CD4-positive, alpha-beta T cell treated with Interferon gamma for 1 hour (primary cell): ENCODE results near the gene KCTD17.

Source experiments
- DNase-seq: peaks from one replicate; pipeline ENCODE4 v3.0.0-alpha.2; 2020

The KCTD17 gene

GRCh38 chr22:37043828-37044538, 7.6 kb upstream of the KCTD17 start:
- peak; percentile 36 for DNase-seq

DNA sequence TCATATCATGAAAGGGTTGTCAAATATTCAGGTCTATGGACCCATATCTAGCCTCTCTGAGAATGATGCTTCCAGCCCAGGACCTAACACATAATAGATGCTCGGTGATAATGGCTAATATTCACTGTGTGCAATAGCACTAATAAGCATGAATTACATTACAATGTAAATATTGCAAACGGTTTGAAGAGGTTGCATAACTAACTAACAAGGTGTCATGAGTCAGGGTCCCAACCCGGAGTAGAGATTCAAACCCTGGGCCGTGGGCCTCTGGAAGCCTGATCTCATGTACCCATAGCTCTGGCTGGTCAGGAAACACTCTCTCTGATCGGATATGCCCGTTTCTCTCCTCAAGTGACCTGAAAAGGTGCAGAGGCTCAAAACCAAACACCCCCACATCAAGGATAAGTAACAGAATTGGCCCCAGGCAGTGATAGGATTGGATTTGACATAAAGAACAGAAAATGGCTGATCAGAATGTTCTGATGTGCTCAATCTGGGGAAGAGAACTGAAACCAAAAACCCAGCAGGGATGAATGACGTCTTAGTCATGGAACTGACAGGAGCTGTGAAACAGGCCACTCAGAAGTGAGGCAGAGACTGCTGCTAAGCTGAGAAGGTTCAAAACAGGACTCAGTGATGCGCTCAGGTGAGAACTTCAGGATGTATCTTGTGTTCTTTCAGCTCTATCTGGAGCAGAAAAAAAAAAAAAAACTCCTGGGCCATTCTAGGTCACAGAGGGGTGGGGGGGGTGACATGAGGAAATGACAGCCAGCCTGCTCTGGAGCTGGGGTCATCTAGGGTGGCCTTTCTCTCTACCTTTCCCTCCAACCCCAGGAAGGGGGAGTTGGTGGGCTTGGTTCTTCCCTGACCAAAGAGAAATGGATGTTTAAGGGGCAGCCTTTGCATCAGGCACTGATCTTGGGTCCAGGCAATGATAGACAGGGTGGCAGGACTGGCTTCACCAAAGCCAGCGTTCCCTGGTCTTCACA, 6.6 kb upstream of the KCTD17 start:
- DNase-seq, result no peak

DNA sequence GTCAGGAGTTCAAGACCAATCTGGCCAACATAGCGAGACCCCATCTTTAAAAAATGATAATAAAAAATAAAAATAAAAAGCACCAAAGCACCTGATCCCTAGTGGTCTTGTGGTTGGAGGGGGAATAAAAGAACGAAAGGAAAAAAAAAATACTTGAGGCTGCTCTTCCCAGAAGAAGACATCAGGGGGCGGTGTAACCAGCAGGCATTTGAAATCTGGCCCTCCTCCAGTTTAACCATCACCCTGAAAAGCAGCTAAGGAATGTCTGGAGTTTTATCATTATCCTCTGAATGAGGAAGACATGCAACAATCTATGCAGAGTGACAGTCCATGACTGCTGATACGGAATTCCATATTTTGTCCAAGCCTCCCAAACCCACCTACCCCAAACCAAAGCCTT, 5.6 kb upstream of the KCTD17 start:
- no peak for DNase-seq

- no peak for DNase-seq
These were observed 5.0 kb upstream of the KCTD17 start for GRCh38 chr22:37046589-37046988.

- no peak for DNase-seq
These were observed 4.5 kb upstream of the KCTD17 start for GRCh38 chr22:37047006-37047405.

DNA sequence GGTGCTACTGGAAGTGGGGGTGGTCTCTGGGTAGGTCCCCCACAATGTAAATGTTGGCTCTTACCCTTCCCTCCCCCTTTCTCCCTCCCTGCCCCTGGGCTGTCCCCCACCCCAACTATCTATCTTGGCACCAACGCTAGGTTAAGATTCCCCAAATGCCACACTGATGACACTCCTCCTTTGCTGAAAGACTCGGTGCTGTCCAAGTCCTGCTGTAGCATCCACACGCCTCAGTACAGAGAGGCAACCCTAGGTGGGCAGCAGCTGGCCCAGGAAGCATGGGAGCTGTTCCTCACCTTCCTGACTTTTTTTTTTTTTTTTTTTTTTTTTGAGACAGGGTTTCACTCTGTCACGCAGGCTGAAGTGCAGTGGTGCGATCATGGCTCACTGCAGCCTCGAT, 3.4 kb upstream of the KCTD17 start:
- DNase-seq, result no peak

DNA sequence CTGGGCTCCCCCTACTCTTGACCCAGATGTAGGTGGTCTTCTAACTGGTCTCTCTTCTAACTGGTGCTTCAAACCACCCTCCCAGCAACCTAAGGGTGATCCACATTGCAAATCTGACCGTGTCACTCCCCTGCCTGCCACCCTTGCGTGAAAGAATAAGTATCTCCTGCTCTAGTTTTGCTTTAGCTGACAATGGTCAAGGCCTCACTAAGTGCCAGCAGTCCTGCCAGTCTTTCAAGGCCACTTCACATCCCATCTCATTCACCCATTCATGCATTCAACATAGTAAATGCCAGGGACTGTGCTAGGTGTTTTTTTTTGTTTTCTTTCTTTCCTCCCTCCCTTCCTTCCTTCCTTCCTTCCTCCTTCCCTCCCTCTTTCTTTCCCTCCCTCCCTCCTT, 2.3 kb upstream of the KCTD17 start:
- DNase-seq, result no peak

DNA sequence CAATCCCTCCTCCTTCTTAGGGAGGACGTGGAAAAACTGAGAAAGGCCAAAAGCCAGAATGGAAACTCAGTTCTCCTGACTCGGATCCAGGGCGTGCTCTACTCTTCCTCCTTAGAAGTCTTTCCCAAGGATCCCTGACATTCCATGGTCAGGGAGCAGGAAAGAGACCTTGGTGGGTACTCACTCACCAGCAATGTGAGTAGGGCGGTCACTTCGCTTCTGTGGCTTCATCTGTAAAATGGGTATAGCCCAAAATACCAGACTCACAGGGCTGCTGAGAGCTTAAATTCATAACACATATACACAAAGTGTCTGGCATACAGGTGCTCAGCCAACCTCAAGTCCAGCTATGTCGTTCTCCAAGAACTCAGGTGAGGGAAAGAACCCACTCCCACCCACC, 629 bp upstream of the KCTD17 start:
- no peak for DNase-seq

GRCh38 chr22:37052386-37053309, 1.1 kb downstream of the KCTD17 start:
- no peak for DNase-seq

DNA sequence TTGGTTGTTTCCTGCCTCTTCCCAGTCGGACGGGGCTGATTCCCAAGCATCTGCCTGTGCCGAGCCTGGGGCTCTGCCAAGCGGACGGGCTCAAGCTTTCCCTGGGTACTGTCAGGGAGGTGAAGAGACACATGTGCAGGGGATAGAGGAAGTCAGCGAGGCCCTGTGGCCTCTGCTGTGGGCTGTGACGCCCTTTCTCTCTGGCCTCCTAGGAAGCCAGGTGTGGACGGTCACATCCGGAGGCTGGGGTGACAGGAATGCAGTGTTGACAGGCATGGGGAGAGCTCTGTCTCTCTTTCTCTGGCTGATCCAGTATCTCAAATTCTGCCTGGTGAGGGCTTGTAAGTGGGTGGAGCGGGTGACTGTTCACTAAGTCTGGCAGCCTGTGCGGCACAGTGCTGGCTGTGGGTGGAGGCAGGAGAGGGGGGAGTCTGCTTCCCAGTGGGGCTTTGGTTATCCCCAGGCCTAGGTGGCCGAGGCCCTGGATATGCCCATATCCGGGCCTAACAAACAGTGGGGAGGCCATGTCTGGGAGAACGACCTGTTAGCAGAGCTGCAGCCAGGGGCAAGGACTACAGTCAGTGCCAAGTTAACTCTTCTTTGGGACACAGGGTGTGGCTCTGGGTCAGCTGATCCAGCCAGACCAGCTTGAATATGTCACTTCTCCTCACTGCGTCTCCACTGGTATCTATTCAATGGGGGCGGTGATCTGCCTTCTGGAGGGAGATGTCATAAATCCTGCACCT, 1.9 kb downstream of the KCTD17 start:
- no peak for DNase-seq

DNA sequence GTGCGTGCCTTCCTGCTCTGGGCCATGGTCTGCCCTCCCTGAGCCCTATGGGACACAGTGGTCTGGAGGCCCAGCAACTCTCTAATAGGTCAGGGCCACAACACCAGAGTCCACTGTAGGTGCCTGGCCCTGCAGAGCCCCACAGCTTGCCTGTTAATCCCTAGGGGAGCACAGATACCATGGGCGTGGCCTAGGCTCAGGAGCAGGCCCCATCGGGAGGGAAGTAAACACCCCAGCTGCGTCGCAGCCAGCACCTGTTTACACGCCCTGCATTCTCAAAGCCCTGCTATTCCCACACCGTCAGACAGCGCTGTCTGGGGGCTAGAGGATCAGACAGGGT, 2.5 kb downstream of the KCTD17 start:
- DNase-seq, result no peak

DNA sequence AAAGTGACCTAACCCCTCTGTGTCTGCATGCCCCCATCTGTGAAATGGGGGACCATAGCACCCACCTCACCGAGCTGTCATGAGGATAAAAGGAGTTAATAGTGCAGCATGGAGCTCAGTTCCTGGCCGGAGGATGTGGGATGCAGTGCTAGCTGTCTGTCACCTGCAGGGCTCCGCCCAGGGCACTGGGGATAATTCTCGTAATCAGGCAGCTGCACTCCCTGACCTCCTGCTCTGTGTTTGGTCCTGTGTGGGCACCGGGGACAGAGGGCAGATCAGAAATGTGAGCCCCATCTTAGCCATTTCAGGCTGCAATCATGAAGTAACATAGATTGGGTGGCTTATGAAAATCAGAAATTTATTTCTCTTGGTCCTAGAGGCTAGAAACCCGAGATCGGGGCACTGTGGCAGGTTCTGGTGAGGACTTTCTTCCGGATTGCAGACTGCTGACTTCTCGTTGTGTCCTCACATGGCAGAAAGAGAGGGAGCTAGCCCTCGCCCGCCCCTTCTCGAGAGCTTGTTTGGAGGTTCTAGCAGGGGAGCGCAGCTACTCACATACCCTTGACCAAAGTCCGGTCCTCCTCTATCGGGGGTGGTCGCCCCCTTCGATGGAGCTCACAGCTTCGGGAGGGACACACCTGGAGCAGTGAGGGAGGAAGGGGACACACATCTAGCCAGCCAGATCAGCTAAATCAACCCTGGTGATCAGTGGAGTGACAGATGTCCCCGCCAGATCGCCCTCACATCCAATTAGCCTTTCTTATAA, 3.2 kb downstream of the KCTD17 start:
- no peak for DNase-seq

DNA sequence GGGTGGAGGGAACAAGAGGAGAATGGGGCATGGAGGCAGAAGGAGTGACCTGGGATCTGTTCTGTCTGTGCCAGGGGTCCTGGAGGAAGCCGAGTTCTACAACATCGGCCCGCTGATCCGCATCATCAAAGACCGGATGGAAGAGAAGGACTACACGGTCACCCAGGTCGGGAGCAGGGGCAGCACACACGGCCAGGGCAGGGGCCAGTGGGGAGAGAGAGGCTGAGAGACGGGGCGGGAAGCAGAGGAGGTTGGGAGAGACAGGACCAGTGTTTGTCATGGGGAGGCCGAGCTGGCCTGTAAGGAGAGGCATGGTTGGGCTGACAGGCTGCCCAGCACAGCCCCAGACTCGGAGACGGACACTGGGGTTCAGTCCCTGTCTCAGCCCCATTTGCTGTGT, 4.7 kb downstream of the KCTD17 start:
- DNase-seq, result no peak

DNA sequence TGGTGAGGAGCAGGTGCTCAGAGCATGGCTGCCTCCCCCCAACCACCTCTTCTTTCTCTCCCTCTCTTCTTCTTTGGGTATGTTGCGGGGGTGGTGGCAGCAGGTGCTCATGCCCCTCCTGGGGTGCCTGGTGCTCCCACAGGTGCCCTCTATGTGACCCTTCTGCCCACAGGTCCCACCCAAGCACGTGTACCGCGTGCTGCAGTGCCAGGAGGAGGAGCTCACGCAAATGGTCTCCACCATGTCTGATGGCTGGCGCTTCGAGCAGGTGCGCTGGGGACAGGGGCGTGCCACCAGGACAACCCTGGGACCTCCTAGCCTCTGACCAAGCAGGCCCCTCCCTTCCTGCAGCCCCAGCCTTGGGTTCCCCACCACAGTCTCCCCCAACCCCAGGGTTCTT, 5.7 kb downstream of the KCTD17 start:
- no peak for DNase-seq

- no peak for DNase-seq
These were observed 6.4 kb downstream of the KCTD17 start for GRCh38 chr22:37057796-37058510.

DNA sequence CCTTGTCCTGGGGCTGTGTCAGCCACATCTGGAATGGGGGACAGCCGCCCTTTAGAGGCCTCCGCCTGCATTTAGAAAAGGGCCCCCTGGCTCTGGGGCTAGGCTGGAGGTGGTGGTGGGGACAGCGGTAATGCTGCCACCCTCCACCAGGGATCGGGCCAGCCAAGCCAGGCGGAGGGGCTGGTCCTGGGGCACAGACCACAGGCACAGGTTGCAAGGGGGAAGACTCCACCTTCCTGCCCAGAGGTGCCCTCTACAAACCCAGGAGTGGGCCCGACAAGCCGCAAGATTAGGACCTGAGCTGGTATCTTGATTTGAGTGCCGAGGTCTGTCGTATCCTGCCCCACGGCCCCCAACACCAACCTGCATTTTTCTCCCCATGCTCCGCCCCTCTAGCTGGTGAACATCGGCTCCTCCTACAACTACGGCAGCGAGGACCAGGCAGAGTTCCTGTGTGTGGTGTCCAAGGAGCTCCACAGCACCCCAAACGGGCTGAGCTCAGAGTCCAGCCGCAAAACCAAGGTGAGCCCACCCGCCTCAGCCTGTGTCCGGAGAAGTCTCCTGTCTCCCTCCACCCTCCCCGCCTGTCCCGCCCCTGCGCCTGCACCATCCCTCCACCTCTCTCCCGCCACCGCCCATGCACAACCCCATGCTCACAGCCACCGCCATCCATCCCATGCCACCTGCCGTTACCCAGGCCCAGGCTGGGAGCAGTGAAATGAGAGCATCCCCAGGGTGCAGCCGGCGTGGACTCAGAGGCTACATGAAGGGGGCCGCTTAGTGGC, 7.6 kb downstream of the KCTD17 start:
- no peak for DNase-seq

GRCh38 chr22:37059876-37060449, 8.4 kb downstream of the KCTD17 start:
- DNase-seq, result no peak

DNA sequence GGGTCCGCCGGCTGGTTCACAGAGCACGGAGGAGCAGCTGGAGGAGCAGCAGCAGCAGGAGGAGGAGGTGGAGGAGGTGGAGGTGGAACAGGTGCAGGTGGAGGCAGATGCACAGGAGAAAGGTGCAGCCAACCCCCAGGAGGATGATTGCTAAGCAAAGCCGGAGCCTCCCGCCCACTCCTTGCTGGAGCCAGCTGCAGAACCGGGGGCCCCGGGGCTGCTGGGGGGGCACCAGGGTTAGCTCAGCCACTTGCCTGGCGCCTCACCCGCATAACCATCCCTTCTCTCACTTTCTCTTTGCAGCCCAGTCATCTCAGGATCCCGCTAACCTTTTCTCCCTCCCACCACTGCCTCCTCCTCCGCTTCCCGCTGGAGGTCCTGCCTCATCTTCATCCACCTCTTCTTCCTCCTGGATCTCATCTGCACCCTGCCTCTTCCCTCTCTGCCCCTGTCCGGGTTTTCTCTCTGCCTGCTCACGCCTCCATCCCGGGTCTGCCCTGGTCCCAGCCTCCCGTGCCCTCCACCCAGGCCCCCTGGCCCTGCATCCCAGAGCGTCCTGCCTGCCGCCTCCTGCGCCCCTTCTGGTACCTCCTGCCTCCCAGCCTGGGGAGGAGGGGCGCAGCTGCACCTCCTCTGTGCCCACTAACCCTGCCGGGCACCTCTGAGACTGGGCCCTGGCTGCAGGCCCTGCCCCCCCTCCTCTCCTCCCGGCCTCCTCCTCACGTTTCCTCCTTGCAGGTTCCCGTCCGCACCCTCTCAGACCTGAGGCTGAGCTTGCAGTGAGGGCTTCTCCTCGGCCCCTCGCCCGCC, 9.5 kb downstream of the KCTD17 start:
- no peak for DNase-seq
